ENCODE measurements around the gene ECSIT.

Gene ECSIT

GRCh38 chr19:11499890-11500420 lies 29.0 kb downstream of the ECSIT start:
- DNase-seq, result no peak

- no peak for DNase-seq
These were observed 29.7 kb downstream of the ECSIT start for GRCh38 chr19:11499220-11499726.

- peak; percentile 71 for DNase-seq
These were observed 32.4 kb downstream of the ECSIT start for GRCh38 chr19:11496391-11497163.

GRCh38 chr19:11495885-11496284 lies 33.0 kb downstream of the ECSIT start:
- no peak for DNase-seq

- no peak for DNase-seq
These were observed 33.5 kb downstream of the ECSIT start for GRCh38 chr19:11495481-11495880.

GRCh38 chr19:11494634-11495285 lies 34.2 kb downstream of the ECSIT start:
- no peak for DNase-seq

GRCh38 chr19:11489378-11489777 lies 39.6 kb downstream of the ECSIT start:
- DNase-seq, result no peak

- no peak for DNase-seq
These were observed 42.1 kb downstream of the ECSIT start for GRCh38 chr19:11486661-11487503.

GRCh38 chr19:11485245-11485837 lies 43.6 kb downstream of the ECSIT start:
- no peak for DNase-seq

- no peak for DNase-seq
These were observed 45.4 kb downstream of the ECSIT start for GRCh38 chr19:11483366-11484111.

GRCh38 chr19:11482384-11483050 lies 46.4 kb downstream of the ECSIT start:
- DNase-seq, result peak; percentile 87

GRCh38 chr19:11481534-11482383 lies 47.2 kb downstream of the ECSIT start:
- peak; percentile 79 for DNase-seq

- DNase-seq, result no peak
These were observed 48.0 kb downstream of the ECSIT start, which contains the start of gene ELAVL3 for GRCh38 chr19:11480715-11481533. ELAVL3 (minus strand) TSS chr19:11481046; CDS start chr19:11480608, 438 bp downstream.

GRCh38 chr19:11479898-11480714 lies 48.8 kb downstream of the ECSIT start:
- DNase-seq, result no peak

GRCh38 chr19:11479090-11479897 lies 49.6 kb downstream of the ECSIT start:
- no peak for DNase-seq

GRCh38 chr19:11478167-11479089 lies 50.5 kb downstream of the ECSIT start:
- DNase-seq, result no peak

Data from stimulated activated CD4-positive, alpha-beta T cell treated with anti-CD3 and anti-CD28 coated beads, Interleukin-4, amount 100 ng/mL, for 24 hours (primary cell).